Caco-2 (cell line): ENCODE data around the gene IMMP2L. TPM values are rescaled to one million over a fixed set of nuclear protein-coding genes. Genes with fewer than 3 reads are reported as not detected.

ENCODE experiments used
- BruUV-seq: library from RNA; stranded (reverse); fragments of 400-500 nt; replicated peaks from 2 replicates; lab custom pipeline; 2021; lab: Mats Ljungman, UMichigan
- CTCF ChIA-PET: fragments of 300-600 bp; sonication (Branson Sonifier 250); formaldehyde crosslinking; loops from one replicate; lab custom pipeline; 2022; ENCODE audit warnings: antibody characterized with exemption; lab: Charles Lee
- POLR2A ChIA-PET: fragments of 300-600 bp; sonication (Branson Sonifier 250); formaldehyde crosslinking; loops from one replicate; lab custom pipeline; 2022; ENCODE audit warnings: antibody characterized with exemption; lab: Charles Lee
- DNase-seq, 2 experiments: peaks; one replicate each; pipeline versions ENCODE4 v3.0.0 to v3.0.0-alpha.2; 2020 to 2022
- H3K27me3 ChIP-seq: replicated peaks from 2 replicates; pipeline ENCODE4 v1.6.0; 2011; ENCODE audit warnings: low read length; ENCODE audit not compliant: control insufficient read depth, insufficient read depth
- H3K36me3 ChIP-seq: 2 replicates; pipeline ENCODE4 v1.5.1; 2011; ENCODE audit warnings: low read length; ENCODE audit not compliant: control insufficient read depth, insufficient read depth
- H3K4me1 ChIP-seq: fragments of 250-450 bp; sonication (Bioruptor Pico); 2 replicates; pipeline ENCODE4 v1.5.1; 2020; ENCODE audit warnings: mild to moderate bottlenecking
- H3K4me3 ChIP-seq: 2 replicates; pipeline ENCODE4 v1.5.1; 2011; ENCODE audit warnings: low read depth, mild to moderate bottlenecking, control low read depth, low read length
- H3K9me3 ChIP-seq: fragments of 250-450 bp; sonication (Bioruptor Pico); 2 replicates; pipeline ENCODE4 v1.5.1; 2020; ENCODE audit warnings: mild to moderate bottlenecking, moderate library complexity
- H3K27ac Mint-ChIP-seq: one replicate; pipeline ENCODE4 v1.8.0; 2022; ENCODE audit warnings: mixed read lengths; ENCODE audit not compliant: unreplicated experiment
- H3K27me3 Mint-ChIP-seq: one replicate; pipeline ENCODE4 v1.8.0; 2022; ENCODE audit warnings: mixed read lengths; ENCODE audit not compliant: insufficient read depth, unreplicated experiment
- H3K36me3 Mint-ChIP-seq: one replicate; pipeline ENCODE4 v1.8.0; 2022; ENCODE audit warnings: mild to moderate bottlenecking, mixed read lengths; ENCODE audit not compliant: insufficient read depth, unreplicated experiment
- H3K4me1 Mint-ChIP-seq: one replicate; pipeline ENCODE4 v1.8.0; 2022; ENCODE audit warnings: low read depth, mixed read lengths; ENCODE audit not compliant: unreplicated experiment
- H3K4me3 Mint-ChIP-seq: one replicate; pipeline ENCODE4 v1.8.0; 2022; ENCODE audit warnings: mild to moderate bottlenecking, moderate library complexity, mixed read lengths; ENCODE audit not compliant: unreplicated experiment
- H3K9me3 Mint-ChIP-seq: one replicate; pipeline ENCODE4 v1.8.0; 2022; ENCODE audit warnings: mixed read lengths; ENCODE audit not compliant: unreplicated experiment
- intact Hi-C: fragments of 100-400 bp; cut with micrococcal nuclease; formaldehyde crosslinking; loops from one replicate; pipeline ENCODE4 v1.10.0; 2022; ENCODE audit not compliant: unreplicated experiment
- total RNA-seq: library from RNA; stranded (reverse); gene quantifications from 2 replicates; pipeline ENCODE4 v1.2.3, GENCODE V29; 2022
- TF ChIP-seq, protein P1 (sequence below), 2 experiments: fragments of 200-600 bp in 1 of 2; IDR thresholded peaks; 1 replicate in 1 of 2; 2 replicates in 1 of 2; pipeline versions ENCODE4 v1.5.1 to v1.8.0; 2011 to 2022; ENCODE audit warnings: antibody characterized with exemption in 1 of 2, control low read depth in 1 of 2, inconsistent platforms in 1 of 2, low read depth in 1 of 2, low read length in 1 of 2, mild to moderate bottlenecking in 1 of 2, moderate library complexity in 1 of 2; ENCODE audit not compliant: insufficient read depth in 1 of 2, severe bottlenecking in 1 of 2, unreplicated experiment in 1 of 2

Gene IMMP2L
- total RNA-seq, 1 experiment from 2014 or later: 9.5 TPM

DNA sequence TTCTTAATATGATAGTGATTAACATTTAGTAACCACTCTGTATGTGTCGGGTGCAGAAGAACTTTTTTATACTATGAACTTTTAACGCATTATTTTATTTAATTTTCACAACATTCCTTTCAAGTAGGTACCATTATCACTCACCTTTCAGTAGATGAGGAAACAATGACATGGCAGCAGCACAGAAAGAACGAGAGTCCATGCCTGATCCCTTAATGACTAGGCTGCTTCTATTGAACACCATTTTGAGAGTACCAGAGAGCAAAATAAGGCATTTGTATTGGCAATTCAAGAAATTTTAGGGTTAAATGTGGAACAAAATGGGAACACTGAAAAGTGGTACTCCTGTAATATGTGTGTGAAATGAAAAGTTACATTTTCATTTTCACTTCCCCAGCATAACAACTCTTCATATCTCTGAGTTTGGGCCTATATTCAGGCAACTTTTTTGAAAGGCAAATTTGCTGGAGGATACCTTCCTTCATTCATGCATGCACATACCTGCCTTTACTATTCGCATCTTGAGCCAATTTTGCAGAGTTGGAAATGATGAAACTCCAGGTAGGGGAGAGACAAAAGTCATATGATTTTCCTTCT, 458.5 kb downstream of the IMMP2L start:
- H3K4me1 Mint-ChIP-seq: no peaks in the 10 kb centered on the region
- Histone ChIP-seq H3K9me3 (no peaks in the 10 kb centered on the region; the same call in 1 of the 2 replicates), H3K4me1 (no peaks in the 10 kb centered on the region), H3K4me3 (no peak overlapping the region), H3K27me3 (no peaks in the 10 kb centered on the region), H3K36me3 (no peaks in the 10 kb centered on the region)
- H3K36me3 Mint-ChIP-seq: no peaks in the 10 kb centered on the region
- TF ChIP-seq, protein P1, sequence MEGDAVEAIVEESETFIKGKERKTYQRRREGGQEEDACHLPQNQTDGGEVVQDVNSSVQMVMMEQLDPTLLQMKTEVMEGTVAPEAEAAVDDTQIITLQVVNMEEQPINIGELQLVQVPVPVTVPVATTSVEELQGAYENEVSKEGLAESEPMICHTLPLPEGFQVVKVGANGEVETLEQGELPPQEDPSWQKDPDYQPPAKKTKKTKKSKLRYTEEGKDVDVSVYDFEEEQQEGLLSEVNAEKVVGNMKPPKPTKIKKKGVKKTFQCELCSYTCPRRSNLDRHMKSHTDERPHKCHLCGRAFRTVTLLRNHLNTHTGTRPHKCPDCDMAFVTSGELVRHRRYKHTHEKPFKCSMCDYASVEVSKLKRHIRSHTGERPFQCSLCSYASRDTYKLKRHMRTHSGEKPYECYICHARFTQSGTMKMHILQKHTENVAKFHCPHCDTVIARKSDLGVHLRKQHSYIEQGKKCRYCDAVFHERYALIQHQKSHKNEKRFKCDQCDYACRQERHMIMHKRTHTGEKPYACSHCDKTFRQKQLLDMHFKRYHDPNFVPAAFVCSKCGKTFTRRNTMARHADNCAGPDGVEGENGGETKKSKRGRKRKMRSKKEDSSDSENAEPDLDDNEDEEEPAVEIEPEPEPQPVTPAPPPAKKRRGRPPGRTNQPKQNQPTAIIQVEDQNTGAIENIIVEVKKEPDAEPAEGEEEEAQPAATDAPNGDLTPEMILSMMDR (IDR thresholded peaks at IDR 0.05; ENCODE audit: insufficient read depth in 1 of 2, low read depth in 1 of 2, low read length in 1 of 2, severe bottlenecking in 1 of 2, unreplicated experiment in 1 of 2): no peak
- no peak for DNase-seq
- ChIA-PET POLR2A (no interaction called here), CTCF (no interaction called here)
- no peak overlapping the region for H3K27ac Mint-ChIP-seq
- intact Hi-C loops: no loop called here
- no peaks in the 10 kb centered on the region for H3K9me3 Mint-ChIP-seq
- H3K4me3 Mint-ChIP-seq: no peak overlapping the region
- no peaks in the 10 kb centered on the region for H3K27me3 Mint-ChIP-seq
- BruUV-seq: no TSS peak

DNA sequence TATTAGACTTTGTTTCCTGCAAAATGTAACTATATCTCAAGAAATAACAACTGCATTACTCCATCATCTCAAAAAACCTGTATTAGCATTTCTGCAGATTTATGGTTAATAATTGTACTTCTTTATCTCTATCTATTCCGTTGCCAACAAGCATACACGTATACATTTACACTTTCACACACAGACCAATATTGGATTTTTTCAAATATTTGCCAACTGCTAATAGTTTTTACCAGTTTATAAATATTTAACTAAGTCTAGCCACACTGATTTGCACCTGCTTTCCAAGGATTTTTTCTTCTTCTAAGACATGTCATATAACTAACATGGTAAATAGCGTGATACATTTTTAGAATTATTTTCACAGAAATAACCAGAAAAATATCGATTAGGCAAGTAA, 459.2 kb downstream of the IMMP2L start:
- no peaks in the 10 kb centered on the region for H3K27me3 ChIP-seq
- intact Hi-C loops: no loop called here
- Mint-ChIP-seq H3K4me3 (no peak overlapping the region), H3K9me3 (no peaks in the 10 kb centered on the region), H3K27me3 (no peaks in the 10 kb centered on the region), H3K36me3 (no peaks in the 10 kb centered on the region), H3K27ac (no peak overlapping the region), H3K4me1 (no peaks in the 10 kb centered on the region)
- TF ChIP-seq, protein P1 (IDR thresholded peaks at IDR 0.05; ENCODE audit: insufficient read depth in 1 of 2, low read depth in 1 of 2, low read length in 1 of 2, severe bottlenecking in 1 of 2, unreplicated experiment in 1 of 2): no peak
- DNase-seq: no peak
- ChIA-PET CTCF (no interaction called here), POLR2A (no interaction called here)
- no TSS peak for BruUV-seq
- no peak overlapping the region for H3K4me3 ChIP-seq
- no peaks in the 10 kb centered on the region; the same call in 1 of the 2 replicates for H3K9me3 ChIP-seq
- H3K4me1 ChIP-seq: no peaks in the 10 kb centered on the region
- no peaks in the 10 kb centered on the region for H3K36me3 ChIP-seq

DNA sequence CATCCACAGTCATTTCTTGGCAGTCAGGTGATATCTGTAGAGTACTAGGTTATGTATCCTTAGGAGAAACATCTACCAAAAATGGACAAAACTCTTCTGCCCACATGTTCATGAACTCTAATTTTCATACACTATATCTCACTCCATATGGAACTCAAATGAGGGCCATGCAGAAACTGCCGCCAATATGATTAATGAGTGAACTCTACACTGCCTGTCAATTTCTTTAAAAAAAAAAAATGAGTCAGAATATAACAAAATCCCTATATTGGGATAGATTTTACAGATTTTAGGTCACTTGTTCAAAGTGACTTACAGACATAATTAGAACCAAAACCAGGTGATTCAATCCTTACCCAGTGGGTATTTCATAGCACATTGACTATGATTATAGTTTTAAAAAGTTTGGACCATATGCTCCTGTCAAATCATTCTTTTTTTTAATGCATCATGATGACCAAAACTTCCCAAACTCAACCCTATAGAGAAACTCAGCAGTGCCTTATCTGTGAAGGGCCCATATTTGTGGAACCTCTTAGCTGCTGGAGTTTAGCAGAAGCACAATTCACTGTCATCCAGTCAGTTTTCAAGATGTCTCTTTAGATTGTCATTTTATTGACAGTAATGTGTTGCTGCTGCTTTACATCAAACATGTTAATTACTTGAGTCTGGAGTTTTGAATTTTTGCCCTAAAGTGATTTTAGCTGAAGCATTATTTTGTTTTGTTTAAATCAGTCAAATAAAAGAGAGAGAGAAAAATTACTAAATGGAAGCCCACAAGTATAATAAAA, 460.2 kb downstream of the IMMP2L start:
- Mint-ChIP-seq H3K27ac (no peak overlapping the region), H3K27me3 (no peaks in the 10 kb centered on the region), H3K4me3 (no peak overlapping the region), H3K4me1 (no peaks in the 10 kb centered on the region), H3K36me3 (no peaks in the 10 kb centered on the region), H3K9me3 (no peaks in the 10 kb centered on the region)
- Histone ChIP-seq H3K36me3 (no peaks in the 10 kb centered on the region), H3K4me3 (no peak overlapping the region), H3K27me3 (no peaks in the 10 kb centered on the region), H3K4me1 (no peaks in the 10 kb centered on the region), H3K9me3 (no peaks in the 10 kb centered on the region; the same call in 1 of the 2 replicates)
- TF ChIP-seq, protein P1 (IDR thresholded peaks at IDR 0.05; ENCODE audit: insufficient read depth in 1 of 2, low read depth in 1 of 2, low read length in 1 of 2, severe bottlenecking in 1 of 2, unreplicated experiment in 1 of 2): no peak
- CTCF ChIA-PET: no interaction called here
- no peak for DNase-seq
- POLR2A ChIA-PET: no interaction called here
- intact Hi-C loops: no loop called here
- BruUV-seq: no TSS peak
